HG02623 (cell line): ENCODE data around the gene EIF3I.

Experiments used
- ATAC-seq: cut with Tn5 transposase; IDR thresholded peaks from one replicate; pipeline ENCODE4 v1.9.1; 2021; ENCODE audit warnings: moderate library complexity; ENCODE audit not compliant: unreplicated experiment

The EIF3I gene

GRCh38 chr1:32198237-32199042 is 23.8 kb upstream of the EIF3I start:
- no peak for ATAC-seq

DNA sequence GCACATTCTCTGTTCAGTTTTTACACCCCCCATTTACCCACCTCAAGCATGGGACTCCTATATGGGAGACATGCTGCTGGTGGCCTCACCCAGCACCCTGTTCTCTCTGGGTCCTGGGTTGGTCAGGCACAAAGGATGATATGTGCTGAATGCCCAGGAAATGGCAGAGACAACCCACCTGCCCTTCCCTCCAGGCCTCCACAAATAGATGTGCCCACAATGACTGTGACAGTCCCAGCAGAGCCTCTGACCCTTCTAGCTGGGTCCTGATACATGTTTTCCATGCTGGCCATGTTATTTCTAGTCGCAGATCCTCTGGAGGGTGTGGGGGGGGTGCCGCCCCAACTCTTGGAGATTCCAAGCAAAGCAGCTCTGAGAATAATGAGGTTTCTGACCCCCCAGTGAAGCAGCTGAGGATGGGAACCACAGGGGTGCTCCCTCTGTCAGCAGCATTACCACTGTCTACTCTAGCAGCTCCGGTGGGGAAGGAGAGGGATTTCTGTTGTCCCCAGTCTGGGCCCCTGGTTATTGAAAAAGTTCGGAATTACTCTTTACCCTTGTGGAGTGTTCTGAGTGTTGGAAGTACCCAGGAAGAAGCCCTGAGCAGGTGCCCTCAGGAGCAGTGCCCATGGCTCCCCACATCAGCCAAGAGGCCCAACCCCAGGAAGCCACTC is 23.0 kb upstream of the EIF3I start:
- no peak for ATAC-seq

DNA sequence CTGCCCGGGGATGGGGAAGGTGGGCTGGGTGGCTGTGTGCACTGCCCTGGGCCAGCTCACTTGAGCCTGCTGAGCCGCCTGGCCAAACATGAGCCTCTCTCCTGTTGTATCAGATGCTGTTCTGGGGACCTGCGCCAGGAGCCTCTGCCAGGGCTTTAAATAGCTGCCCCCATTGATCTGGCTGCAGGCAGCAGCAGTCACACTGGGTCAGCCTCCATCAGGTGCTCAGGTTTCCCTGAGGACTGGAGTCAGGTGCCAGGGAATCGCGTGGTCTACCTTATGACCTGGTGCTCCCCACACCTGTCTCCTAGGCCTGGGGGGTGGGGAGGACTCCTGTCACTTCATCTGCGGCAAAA is 22.5 kb upstream of the EIF3I start:
- no peak for ATAC-seq

DNA sequence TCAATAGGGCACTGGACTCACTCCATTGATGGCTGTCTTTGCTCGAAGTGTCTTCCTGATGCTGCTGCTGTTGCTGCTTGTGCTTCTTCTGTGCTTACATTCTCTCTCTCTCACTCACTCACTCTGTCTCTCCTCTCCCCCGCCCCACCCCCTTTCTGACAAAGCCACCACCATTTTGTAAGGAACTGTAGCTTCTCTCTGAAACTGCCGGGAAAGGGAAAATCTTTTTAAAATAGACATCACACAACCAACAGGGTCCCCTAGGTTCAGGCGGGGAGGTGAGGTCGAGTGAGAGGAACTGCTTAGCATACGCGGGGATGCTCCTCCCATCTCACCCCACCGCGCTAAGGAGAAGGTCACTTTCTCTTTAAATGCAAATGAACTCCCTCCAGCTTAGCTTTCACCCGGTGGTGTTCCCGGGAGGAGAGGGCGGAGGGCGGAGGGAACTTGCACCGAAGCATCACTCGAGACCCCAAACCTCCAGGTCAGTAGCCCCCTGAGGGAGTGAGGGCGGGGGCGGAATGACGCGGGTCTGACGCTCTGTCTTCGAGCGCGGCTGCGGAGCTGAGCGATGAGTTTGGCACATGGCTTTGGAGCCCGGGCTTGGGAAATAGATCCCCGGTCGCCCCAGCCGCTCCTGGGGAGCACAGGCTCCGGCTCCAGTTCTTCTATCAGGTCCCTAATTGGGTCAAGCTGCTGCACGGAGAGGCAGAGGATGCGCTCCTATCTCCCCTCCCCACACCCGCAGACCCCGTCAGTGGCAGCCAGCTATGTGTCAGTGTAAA is 21.8 kb upstream of the EIF3I start, which contains the start of gene CCDC28B:
TSS of gene CCDC28B (plus strand) at position 370 of the 785 bp plus-strand sequence. CDS start 1,341 bp downstream, outside the sequence.
- no peak for ATAC-seq

- no peak for ATAC-seq
Observed at GRCh38 chr1:32201011-32201855, 21.0 kb upstream of the EIF3I start.

DNA sequence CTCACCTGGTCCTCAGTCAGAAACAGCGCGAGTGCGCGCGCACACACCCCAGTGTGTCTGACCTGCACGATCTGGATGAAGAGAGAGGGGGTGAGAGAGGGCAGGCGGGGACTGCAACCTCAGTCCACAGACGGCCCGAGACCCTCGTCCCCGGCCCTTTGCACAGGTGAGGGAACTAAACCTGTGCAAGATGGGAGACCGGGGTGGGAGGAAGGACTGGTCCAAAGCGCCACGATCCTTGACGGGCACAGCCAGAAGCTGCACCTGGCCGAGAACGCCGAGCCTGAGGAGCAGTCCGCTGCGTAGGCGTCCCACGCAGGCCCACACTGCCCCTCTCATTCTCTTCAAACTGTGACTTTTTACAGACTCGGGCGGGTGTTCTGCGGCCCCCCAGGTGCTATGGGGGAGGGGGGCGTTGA is 17.3 kb upstream of the EIF3I start:
- ATAC-seq: no peak

DNA sequence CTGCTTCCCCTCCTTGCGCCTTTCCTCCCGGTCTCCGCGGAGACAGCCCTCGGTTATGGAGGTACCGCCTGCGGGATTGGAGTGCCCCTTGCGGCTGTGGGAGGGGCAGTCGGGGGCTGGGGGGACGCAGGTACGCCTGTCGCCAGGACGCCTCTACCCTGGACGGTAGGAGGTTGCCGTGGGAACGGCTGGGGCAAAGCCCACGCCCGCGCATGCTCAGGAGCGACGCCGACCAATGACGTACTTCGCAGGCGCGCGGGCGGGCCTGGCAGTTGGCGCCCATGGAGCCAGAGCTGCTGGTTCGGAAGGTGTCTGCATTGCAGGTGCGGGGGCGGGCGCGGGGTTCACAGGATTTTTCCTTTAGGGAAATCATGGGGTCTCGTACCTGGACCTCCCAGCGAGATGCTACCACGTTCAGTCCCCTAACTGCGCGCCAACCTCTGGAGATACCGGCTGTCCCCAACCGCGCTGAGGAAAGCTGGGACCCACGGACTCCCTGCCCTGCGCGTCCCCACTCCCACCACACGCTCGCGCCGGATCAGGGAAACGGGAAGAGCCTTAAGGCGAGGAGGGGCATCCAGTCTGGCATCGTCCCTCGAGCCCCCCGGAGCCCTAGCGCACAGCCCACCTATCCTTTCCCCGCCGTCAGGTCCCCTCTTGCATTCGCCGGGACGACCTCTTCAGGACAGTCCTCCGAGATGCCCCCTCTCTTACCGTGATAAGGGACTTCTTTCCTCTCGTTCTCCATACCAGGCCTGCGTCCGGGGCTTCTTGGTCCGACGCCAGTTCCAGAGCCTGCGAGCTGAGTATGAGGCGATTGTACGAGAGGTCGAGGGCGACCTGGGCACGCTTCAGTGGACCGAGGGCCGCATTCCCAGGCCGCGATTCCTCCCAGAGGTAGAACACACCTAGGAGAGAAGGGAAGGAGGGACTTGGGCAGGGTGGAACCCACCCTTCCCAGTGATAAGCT is 16.5 kb upstream of the EIF3I start, which contains the start of gene IQCC:
TSS of gene IQCC (plus strand) at position 271 of the 970 bp plus-strand sequence. CDS start at position 282, 11 bp downstream.
- peak; percentile 54 for ATAC-seq

DNA sequence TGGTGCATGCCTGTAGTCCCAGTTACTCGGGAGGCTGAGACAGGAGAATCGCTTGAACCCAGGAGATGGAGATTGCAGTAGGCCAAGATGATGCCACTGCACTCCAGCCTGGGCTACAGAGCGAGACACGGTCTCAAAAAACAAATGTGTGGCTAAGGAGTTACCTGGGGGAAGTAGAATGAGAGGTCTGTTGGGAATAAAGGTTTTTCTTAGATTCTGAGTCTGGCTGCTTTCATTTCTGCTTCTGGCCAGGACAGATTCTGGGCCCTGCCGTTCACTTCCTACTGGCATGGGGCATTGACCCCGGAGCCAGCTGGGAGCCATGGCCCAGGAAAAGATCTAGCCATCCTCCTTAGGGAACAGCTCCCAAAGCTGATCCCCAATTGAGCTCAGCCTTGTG is 13.7 kb upstream of the EIF3I start:
- no peak for ATAC-seq

- no peak for ATAC-seq
Observed at GRCh38 chr1:32208891-32209328, 13.3 kb upstream of the EIF3I start, which contains the start of gene DCDC2B. Gene DCDC2B, plus strand, starts transcription at chr1:32209089. Its CDS starts 5 bp downstream, at chr1:32209094.

DNA sequence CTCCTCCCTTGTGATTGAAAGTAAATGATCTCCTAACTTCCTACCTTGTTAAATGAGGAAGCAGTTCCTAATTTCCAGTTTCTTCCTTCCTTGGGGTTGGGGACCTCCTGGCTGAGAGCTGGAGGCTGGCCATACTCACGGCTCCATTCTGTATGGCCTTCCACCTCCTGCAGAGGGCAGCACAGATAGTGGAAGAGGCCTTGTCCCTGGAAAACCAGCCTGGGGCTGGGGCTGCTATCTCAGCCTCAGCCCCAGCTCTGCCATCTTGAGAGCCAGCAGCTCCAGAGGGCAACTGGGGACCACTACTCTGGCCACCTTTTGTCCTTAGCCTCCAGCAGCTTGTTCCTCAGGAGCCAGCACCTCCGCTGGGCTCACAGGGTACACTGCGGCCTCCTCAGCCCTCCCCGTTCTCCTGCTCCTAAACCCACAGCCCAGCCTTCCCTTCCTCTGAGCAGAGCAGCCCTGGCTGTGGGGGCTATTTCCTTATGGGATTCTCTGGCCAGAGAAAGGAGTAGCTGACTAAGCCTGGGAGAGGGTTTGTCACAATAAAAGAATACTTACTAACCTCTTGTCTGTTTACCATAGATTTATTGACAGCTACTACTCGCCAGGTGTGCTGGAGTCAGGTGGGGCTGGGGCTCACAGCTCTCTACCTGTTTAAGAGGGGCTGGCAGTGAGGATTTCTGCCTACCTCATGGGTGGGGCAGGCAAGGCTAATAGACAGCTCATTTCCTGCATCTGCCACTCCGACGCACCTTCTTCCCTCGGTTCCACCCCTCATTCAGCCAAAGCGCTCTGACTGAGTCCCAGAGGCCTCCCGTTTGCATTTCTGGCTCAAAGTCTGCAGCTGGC is 6.4 kb upstream of the EIF3I start:
- ATAC-seq: no peak

DNA sequence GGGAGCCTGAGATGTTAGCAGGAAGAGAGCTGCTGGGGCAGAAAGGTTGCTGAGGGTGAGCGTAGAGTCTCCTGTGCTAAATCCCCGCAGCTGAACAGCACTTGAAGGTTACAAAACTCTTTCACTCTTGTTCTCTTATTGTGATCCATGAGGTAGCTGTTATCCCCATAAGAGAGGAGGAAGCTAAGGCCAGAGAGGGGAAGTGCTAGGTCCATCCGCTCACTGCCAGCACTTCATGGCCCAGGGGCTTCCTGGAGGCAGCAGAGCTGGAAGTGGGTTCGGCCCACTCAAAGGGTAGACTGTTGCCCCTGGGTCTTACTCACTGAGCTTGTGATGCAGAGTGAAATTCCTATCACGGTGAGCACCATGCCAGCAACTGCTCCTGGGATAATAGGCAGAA is 5.6 kb upstream of the EIF3I start:
- ATAC-seq: no peak

GRCh38 chr1:32219022-32219421 is 3.2 kb upstream of the EIF3I start:
- no peak for ATAC-seq

- no peak for ATAC-seq
Observed at GRCh38 chr1:32220746-32221580, 1.2 kb upstream of the EIF3I start.

DNA sequence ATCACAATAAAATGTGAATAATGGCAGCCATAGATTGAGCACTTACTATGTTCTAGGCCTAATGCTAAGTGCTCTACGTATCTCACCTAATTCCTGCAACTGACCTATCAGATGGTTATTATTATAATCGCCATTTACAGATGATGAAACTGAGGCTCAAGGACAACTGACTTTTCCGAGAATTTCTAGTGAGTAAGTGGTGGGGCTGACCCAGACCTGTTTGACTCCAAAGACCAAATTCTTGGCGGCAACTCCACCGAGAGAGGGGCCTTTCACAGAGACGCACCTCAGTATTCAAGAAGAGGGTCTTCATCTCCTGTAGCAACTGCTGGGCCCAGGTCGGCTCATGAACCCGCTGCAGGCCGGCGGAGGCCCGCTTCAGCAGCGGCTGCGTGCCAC is 627 bp upstream of the EIF3I start:
- ATAC-seq: no peak

DNA sequence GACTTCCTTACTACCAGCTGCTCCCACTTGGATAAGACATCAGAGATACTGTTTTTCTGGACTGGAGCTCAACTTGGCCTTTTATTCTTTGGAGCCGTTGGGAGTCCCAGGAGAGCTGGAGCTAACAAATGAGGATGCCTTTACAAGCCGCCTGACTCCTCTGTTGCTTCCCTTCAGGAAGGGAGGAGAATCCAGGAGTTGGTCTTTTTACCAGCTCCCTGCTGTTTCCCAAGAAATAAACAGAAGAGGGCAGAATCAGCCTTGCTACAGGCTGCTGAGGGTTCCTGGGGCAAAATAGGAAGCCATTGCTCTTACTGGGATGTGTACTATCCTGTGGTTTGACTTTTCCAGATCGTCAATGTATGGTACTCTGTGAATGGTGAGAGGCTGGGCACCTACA is 1.5 kb downstream of the EIF3I start:
- ATAC-seq: no peak

DNA sequence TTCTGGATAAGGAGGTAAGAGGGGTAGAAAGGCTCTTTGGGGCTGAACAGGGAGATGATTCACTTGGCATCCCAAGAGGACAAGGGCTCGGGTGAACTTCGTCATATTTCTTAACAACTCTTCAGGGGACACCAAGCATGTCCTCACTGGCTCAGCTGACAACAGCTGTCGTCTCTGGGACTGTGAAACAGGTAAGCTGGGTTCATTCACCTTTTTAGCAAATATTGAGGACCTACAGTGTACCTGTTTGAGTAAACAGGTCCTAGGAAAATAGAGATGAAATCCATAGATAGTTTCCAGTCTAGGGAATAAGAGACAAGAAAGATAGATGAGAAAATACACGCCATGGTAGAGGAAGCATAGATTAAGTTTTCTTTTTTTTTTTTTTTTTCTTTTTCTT is 2.1 kb downstream of the EIF3I start:
- ATAC-seq: no peak

- ATAC-seq: no peak
Observed at GRCh38 chr1:32228771-32229170, 6.6 kb downstream of the EIF3I start.
